Common myeloid progenitor, CD34-positive (primary cell): ENCODE results near the gene CREB5.
"Not testable (repeated sequence)": the region's sequence is repeated elsewhere in the genome, so short reads cannot be mapped to it uniquely, and the experiment has no call there.

Source experiments
- CTCF ChIA-PET: fragments of 350-600 bp; sonication (Branson Sonifier 250); formaldehyde crosslinking; loops from one replicate; lab custom pipeline; 2021; ENCODE audit warnings: antibody characterized with exemption; lab: Charles Lee
- POLR2A ChIA-PET: fragments of 350-600 bp; sonication (Branson Sonifier 250); formaldehyde crosslinking; loops from one replicate; lab custom pipeline; 2021; ENCODE audit warnings: antibody characterized with exemption; lab: Charles Lee
- DNase-seq, 3 donors: peaks; one replicate each; pipeline versions ENCODE4 v3.0.0 to v3.0.0-alpha.2; 2013
- H3K27ac ChIP-seq, 2 experiments: 1 replicate in 1 of 2; 2 replicates in 1 of 2; pipeline ENCODE4 v1.7.0; 2013; ENCODE audit warnings: inconsistent platforms in 2 of 2, low read length in 2 of 2, mild to moderate bottlenecking in 2 of 2, low read depth in 1 of 2, moderate library complexity in 1 of 2; ENCODE audit not compliant: severe bottlenecking in 2 of 2, insufficient read depth in 1 of 2, poor library complexity in 1 of 2
- H3K27me3 ChIP-seq, 5 experiments: replicated peaks in 2 of 5; 1 replicate in 3 of 5; 2 replicates in 2 of 5; pipeline versions ENCODE4 v1.6.1 to v1.7.0; 2013; ENCODE audit warnings: low read length in 4 of 5, mild to moderate bottlenecking in 2 of 5, moderate library complexity in 2 of 5, inconsistent platforms in 1 of 5; ENCODE audit not compliant: insufficient read depth in 5 of 5, control insufficient read depth in 4 of 5
- H3K36me3 ChIP-seq, 4 experiments: 1 replicate in 2 of 4; 2 replicates in 2 of 4; pipeline versions ENCODE4 v1.6.1 to v1.7.0; 2013; ENCODE audit warnings: low read length in 3 of 4, control low read depth in 1 of 4, mild to moderate bottlenecking in 1 of 4; ENCODE audit not compliant: control insufficient read depth in 4 of 4, insufficient read depth in 4 of 4
- H3K4me1 ChIP-seq, 4 experiments: 1 replicate in 3 of 4; 2 replicates in 1 of 4; pipeline versions ENCODE4 v1.6.1 to v1.7.1; 2013; ENCODE audit warnings: low read length in 3 of 4, mild to moderate bottlenecking in 3 of 4, control low read depth in 1 of 4, inconsistent platforms in 1 of 4, moderate library complexity in 1 of 4; ENCODE audit not compliant: control insufficient read depth in 4 of 4, insufficient read depth in 4 of 4; ENCODE audit errors: control extremely low read depth in 1 of 4
- H3K4me3 ChIP-seq, 7 experiments: 1 replicate in 4 of 7; 2 replicates in 3 of 7; pipeline versions ENCODE4 v1.5.1 to v1.7.0; 2013; ENCODE audit warnings: mild to moderate bottlenecking in 7 of 7, low read length in 6 of 7, moderate library complexity in 6 of 7, inconsistent platforms in 2 of 7, low read depth in 2 of 7, control low read depth in 1 of 7; ENCODE audit not compliant: insufficient read depth in 4 of 7, control insufficient read depth in 1 of 7; ENCODE audit errors: extremely low read depth in 1 of 7
- H3K9me3 ChIP-seq, 5 experiments: 1 replicate in 4 of 5; 2 replicates in 1 of 5; pipeline versions ENCODE4 v1.6.1 to v1.7.1; 2013; ENCODE audit warnings: low read length in 4 of 5, mild to moderate bottlenecking in 2 of 5, inconsistent platforms in 1 of 5, low read depth in 1 of 5, moderate library complexity in 1 of 5; ENCODE audit not compliant: control insufficient read depth in 4 of 5, insufficient read depth in 2 of 5; ENCODE audit errors: control extremely low read depth in 1 of 5
- WGBS: methylation state at CpG from one replicate; pipeline ENCODE4 v1.1.5; 2013; ENCODE audit not compliant: insufficient coverage; 5-methylcytosine and 5-hydroxymethylcytosine counted together

The CREB5 gene

DNA sequence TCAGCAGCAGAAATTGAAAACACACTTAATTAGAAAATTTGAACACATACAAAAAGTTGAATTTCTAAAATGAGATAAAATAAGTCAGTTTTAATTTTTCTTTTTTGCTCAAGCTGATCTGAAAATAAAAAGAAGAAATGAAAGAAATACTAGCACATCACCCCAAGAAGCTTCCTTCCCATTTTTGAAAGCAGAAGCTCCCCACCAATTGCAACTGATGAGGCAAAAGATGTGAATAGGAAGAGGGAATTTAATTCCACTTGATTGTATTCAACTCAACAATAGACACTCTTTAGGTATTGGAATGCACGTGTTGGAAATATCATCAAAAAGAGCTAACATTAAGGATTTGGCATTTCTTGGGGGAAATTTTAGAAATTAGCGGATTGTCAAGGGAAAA, 370.0 kb downstream of the CREB5 start:
- H3K4me3 ChIP-seq, result no peak overlapping the region
- peaks cover 11 to 15% (median 11%) of the 10 kb centered on the region in 4 experiments for H3K4me1 ChIP-seq
- 100% methylated on average over 1 of the region's 2 CpGs for WGBS
- no peak overlapping the region for H3K27ac ChIP-seq
- no peaks in the 10 kb centered on the region for H3K9me3 ChIP-seq
- CTCF ChIA-PET, result interaction anchor here (1.2 kb wide), 1 partner anchor 10 kb away, joined by 3 read pairs; no protein-coding TSS in a partner anchor
- POLR2A ChIA-PET, result no interaction called here
- no peaks in the 10 kb centered on the region for H3K36me3 ChIP-seq
- H3K27me3 ChIP-seq, result no peaks in the 10 kb centered on the region
- peak in 2 of 3 donors; percentile 24 to 29 for DNase-seq

DNA sequence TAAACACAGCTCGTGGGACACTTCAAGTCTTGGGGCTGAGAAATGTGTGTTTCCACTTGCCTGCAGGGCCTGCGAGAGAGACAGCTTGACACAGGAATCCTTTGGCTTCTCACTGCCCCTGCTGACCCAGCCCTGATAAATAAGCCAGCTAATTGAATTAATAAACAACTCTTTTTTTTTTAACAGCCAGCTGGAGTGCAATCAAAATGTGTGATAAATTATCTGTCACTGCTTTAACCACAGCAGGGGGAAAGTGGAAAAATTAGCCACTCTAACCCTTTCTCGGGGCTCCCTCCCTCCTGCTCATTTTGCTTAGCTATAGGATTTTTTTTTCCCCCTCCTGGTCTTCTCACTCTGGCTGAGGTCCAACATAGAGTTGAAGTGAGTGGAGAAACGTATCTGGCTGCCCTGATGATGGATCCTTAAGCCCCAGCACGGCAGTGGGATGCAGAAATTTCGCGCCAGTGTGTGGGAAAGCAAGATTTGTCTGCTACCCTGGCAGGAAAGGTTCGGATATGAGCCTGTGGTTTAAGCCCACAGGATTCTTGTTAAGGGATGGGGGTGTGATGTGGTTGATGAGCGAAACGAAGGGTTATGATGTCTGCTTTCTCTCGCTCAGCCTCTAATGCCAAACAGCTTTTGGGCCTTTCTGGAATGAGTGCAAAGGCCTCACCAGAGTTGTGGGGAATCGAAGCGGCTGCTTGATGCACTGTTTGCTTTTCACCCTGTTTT, 372.0 kb downstream of the CREB5 start:
- CTCF ChIA-PET, result no interaction called here
- H3K4me1 ChIP-seq, result peaks cover 11 to 15% (median 11%) of the 10 kb centered on the region in 4 experiments
- WGBS, result 38% methylated on average over 9 of the region's 13 CpGs

DNA sequence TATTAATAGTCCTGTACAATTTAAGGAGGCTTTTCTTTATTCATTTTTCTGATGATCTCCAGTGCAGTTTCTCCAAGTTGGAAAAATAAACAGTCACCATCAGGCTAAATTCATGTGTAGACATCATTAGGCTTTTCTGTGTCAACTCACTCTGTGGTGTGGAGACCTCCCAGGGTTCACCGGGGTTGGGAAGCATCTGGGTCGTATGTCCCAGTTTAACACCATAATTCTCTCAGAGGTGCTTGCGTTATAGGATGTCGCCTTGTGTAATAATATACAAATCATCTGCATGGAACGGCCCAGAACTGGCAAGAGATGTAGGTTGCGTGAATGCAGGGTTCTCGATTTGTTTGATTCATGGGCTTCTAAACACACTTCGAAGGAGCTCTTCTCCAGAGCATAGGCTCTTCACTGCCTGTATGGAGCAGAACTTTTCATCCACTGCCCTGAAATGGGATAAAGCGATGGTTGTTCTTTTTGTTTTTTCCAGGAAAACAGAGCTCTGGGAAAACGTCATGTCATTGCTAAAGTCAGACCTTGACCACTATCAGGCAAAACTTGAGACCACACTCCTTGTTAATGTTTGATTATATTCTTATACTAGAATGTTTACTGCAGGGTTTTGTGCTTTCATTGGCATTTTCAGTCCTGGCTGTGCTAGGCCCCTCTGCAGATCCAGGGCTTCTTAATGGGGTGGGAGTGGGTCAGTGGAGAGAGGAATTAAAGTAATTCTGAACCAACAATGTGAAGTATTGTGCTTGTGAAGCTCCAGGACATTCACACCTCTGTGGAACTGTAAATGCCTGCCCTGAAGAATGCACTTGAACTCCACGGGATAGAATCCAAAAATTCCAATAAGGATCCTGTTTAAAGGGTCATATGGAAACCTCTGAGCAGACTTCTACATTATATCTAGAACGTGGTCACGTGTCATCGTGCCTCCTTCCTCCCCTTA, 373.0 kb downstream of the CREB5 start:
- Histone ChIP-seq H3K4me3 (no peak overlapping the region), H3K4me1 (peaks cover 11 to 15% (median 11%) of the 10 kb centered on the region in 4 experiments), H3K27ac (no peak overlapping the region), H3K27me3 (no peaks in the 10 kb centered on the region), H3K9me3 (no peaks in the 10 kb centered on the region), H3K36me3 (no peaks in the 10 kb centered on the region)
- CTCF ChIA-PET, result no interaction called here
- no peak for DNase-seq
- 99% methylated on average over 9 of the region's 14 CpGs for WGBS
- POLR2A ChIA-PET, result no interaction called here

More for the DNA sequence above, 372.0 kb downstream of the CREB5 start:
- H3K27me3 ChIP-seq, result no peaks in the 10 kb centered on the region
- no peaks in the 10 kb centered on the region for H3K36me3 ChIP-seq
- H3K27ac ChIP-seq, result no peak overlapping the region
- no peak overlapping the region for H3K4me3 ChIP-seq
- H3K9me3 ChIP-seq, result no peaks in the 10 kb centered on the region
- POLR2A ChIA-PET, result no interaction called here
- peak in 2 of 3 donors; percentile 47 to 56 for DNase-seq

DNA sequence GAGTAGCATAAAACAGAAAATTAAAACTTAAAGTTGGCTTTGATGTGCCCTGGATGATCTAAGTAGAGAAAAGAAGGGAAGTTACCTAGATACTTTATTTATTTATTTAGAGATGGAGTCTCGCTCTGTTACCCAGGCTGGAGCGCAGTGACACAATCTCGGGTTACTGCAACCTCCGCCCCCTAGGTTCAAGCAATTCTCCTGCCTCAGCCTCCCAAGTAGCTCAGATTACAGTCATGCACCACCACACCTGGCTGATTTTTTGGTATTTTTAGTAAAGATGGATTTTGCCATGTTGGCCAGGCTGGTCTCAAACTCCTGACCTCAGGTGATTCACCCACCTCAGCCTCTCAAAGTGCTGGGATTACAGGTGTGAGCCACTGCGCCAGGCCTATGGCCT, 373.8 kb downstream of the CREB5 start:
- DNase-seq, H3K27me3 ChIP-seq, POLR2A ChIA-PET, H3K9me3 ChIP-seq, H3K27ac ChIP-seq, H3K36me3 ChIP-seq, CTCF ChIA-PET, H3K4me3 ChIP-seq: not testable (repeated sequence)
- H3K4me1 ChIP-seq, result peaks cover 11 to 15% (median 11%) of the 10 kb centered on the region in 4 experiments
- WGBS, result no CpG with 5 or more reads among the region's 5 CpGs

DNA sequence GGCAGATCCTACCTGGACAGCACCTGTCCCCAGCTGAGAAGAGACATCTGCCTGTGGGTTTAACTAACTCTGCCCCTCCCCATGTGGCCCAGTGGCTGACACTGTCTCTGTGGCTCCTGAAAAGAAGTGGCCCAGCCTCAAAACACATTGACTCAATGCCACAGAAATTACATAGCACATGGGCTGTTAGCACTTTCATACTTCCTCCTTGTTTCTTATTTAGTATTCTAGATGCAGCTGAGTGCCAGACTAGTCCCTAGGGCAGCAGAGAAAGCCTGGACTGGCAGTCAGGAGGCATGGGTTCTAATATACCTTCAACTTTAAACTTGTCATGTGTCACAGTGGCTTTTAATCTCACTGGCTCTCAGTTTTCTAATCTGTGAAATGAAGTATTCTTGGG, 374.8 kb downstream of the CREB5 start:
- Histone ChIP-seq H3K4me3 (no peak overlapping the region), H3K4me1 (peaks cover 7 to 15% (median 10%) of the 10 kb centered on the region in 4 experiments), H3K27ac (no peak overlapping the region), H3K27me3 (no peaks in the 10 kb centered on the region), H3K9me3 (no peaks in the 10 kb centered on the region), H3K36me3 (no peaks in the 10 kb centered on the region)
- POLR2A ChIA-PET, result no interaction called here
- DNase-seq, result peak in 2 of 3 donors; percentile 4 to 6
- CTCF ChIA-PET, result no interaction called here

DNA sequence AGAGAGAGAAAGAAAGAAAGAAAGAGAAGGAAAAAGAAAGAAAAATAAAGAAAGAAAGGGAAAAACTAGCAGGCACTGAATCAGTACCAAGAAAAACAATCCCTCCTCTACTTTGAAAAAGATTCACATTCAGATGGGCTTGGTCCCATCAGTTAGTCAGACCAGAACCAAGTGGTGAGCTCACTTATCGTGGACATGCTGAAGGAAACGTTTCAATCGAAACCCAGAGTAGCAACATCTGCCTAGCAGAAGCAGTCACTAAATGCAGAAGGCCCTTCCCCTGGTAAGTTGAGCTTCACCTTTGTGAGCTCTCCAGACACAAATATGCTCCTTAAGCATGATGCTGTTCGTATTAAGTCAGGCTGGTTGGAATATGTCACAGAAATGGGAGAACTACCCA, 378.1 kb downstream of the CREB5 start:
- H3K27me3 ChIP-seq, result no peaks in the 10 kb centered on the region
- no peaks in the 10 kb centered on the region for H3K9me3 ChIP-seq
- H3K4me1 ChIP-seq, result peaks cover 0 to 2% (median 0%) of the 10 kb centered on the region in 4 experiments
- 93% methylated on average over 4 of the region's 4 CpGs for WGBS
- H3K36me3 ChIP-seq, result no peaks in the 10 kb centered on the region
- no peak overlapping the region for H3K27ac ChIP-seq
- no peak overlapping the region for H3K4me3 ChIP-seq
- POLR2A ChIA-PET, result interaction anchor here (0.7 kb wide), 1 partner anchor 33 kb away, joined by 4 read pairs; no protein-coding TSS in a partner anchor
- DNase-seq, result no peak
- CTCF ChIA-PET, result interaction anchor here (0.6 to 1.7 kb wide), 4 partner anchors 10 to 709 kb away, joined by 3 to 4 read pairs (median 3); no protein-coding TSS in a partner anchor
